Measurements from ENCODE around the gene IL1F10.

Gene IL1F10

DNA sequence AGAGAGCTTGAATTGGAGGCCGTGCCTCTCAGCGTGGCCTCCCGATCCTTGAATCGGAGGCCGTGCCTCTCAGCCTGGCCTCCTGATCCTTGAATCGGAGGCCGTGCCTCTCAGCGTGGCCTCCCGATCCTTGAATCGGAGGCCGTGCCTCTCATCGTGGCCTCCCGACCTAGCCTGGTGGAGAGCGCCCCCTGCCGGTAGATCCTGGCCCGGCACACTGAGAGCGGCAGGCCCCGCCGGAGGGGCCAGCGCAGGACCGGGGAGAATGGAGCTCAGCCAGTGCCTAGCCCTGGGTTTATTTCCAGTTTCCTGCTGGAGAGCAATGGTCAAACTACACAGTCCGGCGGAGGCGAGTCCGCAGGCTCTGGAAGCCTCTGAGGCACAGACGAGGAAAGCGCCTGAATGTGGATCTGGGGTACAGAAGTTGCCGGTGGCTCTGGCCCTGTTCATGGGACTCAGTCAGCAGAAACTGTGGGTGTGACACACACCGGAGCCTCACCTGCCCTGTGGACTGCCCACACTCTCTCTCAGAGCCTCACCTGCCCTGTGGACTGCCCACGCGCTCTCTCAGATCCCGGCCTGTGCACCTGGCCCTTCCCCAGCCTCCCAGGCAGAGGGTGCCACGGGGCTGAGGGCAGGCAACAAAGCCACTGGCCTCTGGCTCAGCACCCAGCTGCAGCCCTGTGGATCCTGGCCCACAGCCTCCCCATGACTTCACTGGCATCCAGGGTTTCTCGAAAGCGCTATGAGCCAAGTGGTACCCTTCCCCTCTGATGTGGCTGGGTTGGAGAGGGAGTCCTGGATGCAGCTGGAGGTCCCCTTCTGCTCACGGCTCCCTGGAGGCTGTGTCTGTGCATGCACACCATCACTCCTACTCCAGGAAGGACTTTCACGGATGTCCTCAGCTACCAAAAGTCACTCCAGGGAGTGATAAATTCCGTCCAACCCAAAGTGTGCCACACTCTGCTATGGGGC, 16.6 kb upstream of the IL1F10 start (continued):
- TF ChIP-seq, protein P1, sequence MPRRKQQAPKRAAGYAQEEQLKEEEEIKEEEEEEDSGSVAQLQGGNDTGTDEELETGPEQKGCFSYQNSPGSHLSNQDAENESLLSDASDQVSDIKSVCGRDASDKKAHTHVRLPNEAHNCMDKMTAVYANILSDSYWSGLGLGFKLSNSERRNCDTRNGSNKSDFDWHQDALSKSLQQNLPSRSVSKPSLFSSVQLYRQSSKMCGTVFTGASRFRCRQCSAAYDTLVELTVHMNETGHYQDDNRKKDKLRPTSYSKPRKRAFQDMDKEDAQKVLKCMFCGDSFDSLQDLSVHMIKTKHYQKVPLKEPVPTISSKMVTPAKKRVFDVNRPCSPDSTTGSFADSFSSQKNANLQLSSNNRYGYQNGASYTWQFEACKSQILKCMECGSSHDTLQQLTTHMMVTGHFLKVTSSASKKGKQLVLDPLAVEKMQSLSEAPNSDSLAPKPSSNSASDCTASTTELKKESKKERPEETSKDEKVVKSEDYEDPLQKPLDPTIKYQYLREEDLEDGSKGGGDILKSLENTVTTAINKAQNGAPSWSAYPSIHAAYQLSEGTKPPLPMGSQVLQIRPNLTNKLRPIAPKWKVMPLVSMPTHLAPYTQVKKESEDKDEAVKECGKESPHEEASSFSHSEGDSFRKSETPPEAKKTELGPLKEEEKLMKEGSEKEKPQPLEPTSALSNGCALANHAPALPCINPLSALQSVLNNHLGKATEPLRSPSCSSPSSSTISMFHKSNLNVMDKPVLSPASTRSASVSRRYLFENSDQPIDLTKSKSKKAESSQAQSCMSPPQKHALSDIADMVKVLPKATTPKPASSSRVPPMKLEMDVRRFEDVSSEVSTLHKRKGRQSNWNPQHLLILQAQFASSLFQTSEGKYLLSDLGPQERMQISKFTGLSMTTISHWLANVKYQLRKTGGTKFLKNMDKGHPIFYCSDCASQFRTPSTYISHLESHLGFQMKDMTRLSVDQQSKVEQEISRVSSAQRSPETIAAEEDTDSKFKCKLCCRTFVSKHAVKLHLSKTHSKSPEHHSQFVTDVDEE (CRISPR knock-in tag; IDR thresholded peaks at IDR 0.05), result no peak
- TF ChIP-seq ZNF8 (CRISPR knock-in tag; IDR thresholded peaks at IDR 0.05), result no peak
- no peak for TF ChIP-seq ARNTL (CRISPR knock-in tag; IDR thresholded peaks at IDR 0.05; ENCODE audit: borderline replicate concordance, low read depth)
- no peak for TF ChIP-seq TCF4 (CRISPR knock-in tag; IDR thresholded peaks at IDR 0.05; ENCODE audit: borderline replicate concordance)
- no peak for TF ChIP-seq ZFP30 (CRISPR knock-in tag; IDR thresholded peaks at IDR 0.05)
- TF ChIP-seq ZC3H10 (CRISPR knock-in tag; IDR thresholded peaks at IDR 0.05), result no peak
- no peak for TF ChIP-seq OSR1 (CRISPR knock-in tag; IDR thresholded peaks at IDR 0.05)
- TF ChIP-seq ZNF70 (CRISPR knock-in tag; IDR thresholded peaks at IDR 0.05), result no peak
- TF ChIP-seq BACH2 (CRISPR knock-in tag; IDR thresholded peaks at IDR 0.05; ENCODE audit: borderline replicate concordance), result no peak

DNA sequence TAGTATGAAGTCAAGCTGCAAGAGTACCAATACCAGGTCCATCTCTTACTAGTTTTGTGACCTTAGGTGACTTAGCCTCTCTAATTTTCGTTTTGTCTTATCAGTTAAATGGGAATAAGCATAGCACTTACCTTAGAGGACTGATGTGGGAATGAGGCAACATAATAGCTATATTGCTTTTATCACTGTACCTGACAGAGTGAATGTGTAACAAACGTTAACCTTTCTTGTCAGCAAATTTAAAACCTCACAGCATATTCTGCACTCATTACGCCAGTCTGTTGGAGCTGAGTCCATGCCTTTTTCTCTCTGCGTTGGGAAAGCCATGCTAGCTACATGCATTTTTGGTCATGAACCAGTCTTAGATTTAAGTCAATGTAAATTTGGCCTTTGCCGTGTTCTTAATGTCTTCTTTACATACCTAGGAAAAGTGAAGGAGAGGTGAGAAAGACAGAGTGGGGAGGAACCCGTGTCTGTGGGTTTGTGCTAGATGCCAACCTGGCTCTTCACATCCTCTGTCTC, 15.3 kb upstream of the IL1F10 start, which contains the start of gene IL36B:
Gene IL36B, minus strand, starts transcription at position 472 of the 522 bp plus-strand sequence.
- TF ChIP-seq CSDC2 (CRISPR knock-in tag; IDR thresholded peaks at IDR 0.05), result no peak
- no peak for TF ChIP-seq TCF4 (CRISPR knock-in tag; IDR thresholded peaks at IDR 0.05; ENCODE audit: borderline replicate concordance)
- TF ChIP-seq, protein P1 (CRISPR knock-in tag; IDR thresholded peaks at IDR 0.05), result no peak
- no peak for TF ChIP-seq BACH2 (CRISPR knock-in tag; IDR thresholded peaks at IDR 0.05; ENCODE audit: borderline replicate concordance)
- TF ChIP-seq PPARA (CRISPR knock-in tag; IDR thresholded peaks at IDR 0.05; ENCODE audit: borderline replicate concordance), result no peak
- TF ChIP-seq TOX (CRISPR knock-in tag; IDR thresholded peaks at IDR 0.05; ENCODE audit: borderline replicate concordance), result no peak
- no peak for TF ChIP-seq ZFP3 (CRISPR knock-in tag; IDR thresholded peaks at IDR 0.05)
- TF ChIP-seq SNAI2 (CRISPR knock-in tag; IDR thresholded peaks at IDR 0.05), result no peak
- TF ChIP-seq ZNF8 (CRISPR knock-in tag; IDR thresholded peaks at IDR 0.05), result no peak
- TF ChIP-seq GLIS3 (CRISPR knock-in tag; IDR thresholded peaks at IDR 0.05), result no peak
- no peak for TF ChIP-seq CREB5 (CRISPR knock-in tag; IDR thresholded peaks at IDR 0.05; ENCODE audit: low read depth)
- TF ChIP-seq, protein P2, sequence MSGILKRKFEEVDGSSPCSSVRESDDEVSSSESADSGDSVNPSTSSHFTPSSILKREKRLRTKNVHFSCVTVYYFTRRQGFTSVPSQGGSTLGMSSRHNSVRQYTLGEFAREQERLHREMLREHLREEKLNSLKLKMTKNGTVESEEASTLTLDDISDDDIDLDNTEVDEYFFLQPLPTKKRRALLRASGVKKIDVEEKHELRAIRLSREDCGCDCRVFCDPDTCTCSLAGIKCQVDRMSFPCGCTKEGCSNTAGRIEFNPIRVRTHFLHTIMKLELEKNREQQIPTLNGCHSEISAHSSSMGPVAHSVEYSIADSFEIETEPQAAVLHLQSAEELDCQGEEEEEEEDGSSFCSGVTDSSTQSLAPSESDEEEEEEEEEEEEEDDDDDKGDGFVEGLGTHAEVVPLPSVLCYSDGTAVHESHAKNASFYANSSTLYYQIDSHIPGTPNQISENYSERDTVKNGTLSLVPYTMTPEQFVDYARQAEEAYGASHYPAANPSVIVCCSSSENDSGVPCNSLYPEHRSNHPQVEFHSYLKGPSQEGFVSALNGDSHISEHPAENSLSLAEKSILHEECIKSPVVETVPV (CRISPR knock-in tag; IDR thresholded peaks at IDR 0.05), result no peak
- no peak for TF ChIP-seq OSR1 (CRISPR knock-in tag; IDR thresholded peaks at IDR 0.05)
- no peak for TF ChIP-seq ARNTL (CRISPR knock-in tag; IDR thresholded peaks at IDR 0.05; ENCODE audit: borderline replicate concordance, low read depth)
- no peak for TF ChIP-seq POU6F1 (CRISPR knock-in tag; IDR thresholded peaks at IDR 0.05; ENCODE audit: borderline replicate concordance, low read depth)
- TF ChIP-seq ZC3H10 (CRISPR knock-in tag; IDR thresholded peaks at IDR 0.05), result no peak
- no peak for TF ChIP-seq ESRRG (CRISPR knock-in tag; IDR thresholded peaks at IDR 0.05)
- ATAC-seq, result no peak

All from SK-N-SH treated with all-trans-retinoic acid at 6 μM for 48 hours (cell line).